HG03280 (cell line): ENCODE measurements around the gene L1CAM.

ENCODE experiments used
- ATAC-seq: cut with Tn5 transposase; IDR thresholded peaks from one replicate; pipeline ENCODE4 v1.9.1; 2021; ENCODE audit warnings: mild to moderate bottlenecking, moderate library complexity; ENCODE audit not compliant: unreplicated experiment

The L1CAM gene

GRCh38 chrX:153866302-153867019, 19.5 kb downstream of the L1CAM start:
- no peak for ATAC-seq

DNA sequence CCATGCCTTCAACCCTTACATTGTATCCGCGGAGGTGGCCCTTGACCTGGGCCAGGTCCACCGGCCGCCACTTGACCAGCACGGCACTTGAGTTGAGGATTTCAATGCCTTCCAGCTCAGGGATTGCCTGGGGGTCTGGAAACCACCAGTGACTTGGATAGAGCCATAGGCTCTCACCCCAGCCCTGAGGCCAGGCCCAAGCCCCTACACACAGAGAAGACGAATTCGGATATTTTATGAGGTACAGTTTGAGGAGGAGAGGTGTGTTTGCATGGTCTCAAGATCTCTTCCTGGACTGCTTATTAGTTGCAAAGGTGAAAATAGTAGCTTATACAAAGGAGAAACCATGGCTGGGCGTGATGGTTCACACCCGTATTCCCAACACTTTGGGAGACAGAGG, 20.3 kb downstream of the L1CAM start:
- ATAC-seq, result no peak

GRCh38 chrX:153865321-153865580, 20.7 kb downstream of the L1CAM start:
- ATAC-seq, result no peak

DNA sequence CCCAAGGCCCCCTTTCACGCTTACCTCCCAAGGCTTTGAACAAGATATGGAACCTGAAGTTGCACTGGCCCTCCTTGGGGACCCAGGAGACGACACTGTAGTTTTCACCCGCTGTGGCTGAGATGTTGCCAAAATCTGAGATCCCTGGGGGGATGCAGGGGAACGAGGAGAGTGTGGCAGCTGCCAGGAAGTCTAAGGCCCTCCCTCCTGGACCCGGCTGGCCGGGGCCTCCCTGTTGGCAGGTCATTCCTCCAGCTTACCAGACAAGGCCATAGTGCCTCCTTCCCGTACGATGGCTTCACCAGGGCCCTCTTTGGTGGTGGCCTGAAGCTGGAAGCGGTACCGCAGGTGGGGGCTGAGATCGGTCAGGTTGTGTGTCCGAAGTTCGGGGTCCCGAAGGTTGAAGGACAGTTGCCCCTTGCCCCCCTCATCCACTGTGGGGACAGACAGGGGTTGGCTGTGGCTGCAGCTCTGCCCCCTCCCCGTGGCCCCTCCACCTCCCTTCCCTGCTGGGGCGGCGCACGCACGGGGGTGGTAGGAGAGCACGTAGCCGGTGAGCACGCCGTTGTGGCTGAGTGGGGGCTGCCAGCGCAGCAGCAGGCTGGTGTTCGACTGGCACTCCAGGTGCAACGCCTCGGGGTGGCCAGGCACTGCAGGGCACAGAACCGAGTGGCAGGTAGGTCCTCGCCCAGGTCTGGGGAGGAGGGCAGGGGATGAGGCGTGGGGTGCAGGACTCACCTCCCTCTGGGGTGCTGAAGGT, 21.2 kb downstream of the L1CAM start:
- no peak for ATAC-seq

DNA sequence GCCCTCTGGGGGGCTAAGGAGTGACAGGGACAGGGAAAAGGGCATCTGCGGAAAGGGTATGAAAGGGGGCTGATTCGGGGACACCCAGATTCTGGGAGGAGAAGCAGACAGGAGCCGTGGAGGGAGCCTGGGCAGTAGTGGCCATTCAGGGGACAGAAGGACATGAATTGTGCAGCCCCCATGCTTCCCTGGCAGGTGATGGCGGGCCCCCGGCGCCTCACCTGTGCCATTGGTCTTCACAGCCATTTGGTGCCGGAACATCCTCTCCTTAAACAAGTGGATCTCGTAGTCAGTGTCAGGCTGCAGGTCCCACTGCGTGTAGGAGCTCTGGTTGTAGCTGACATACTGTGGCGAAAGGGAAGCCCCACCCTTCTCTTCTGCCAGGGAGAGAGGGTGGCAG, 21.9 kb downstream of the L1CAM start:
- no peak for ATAC-seq

- ATAC-seq, result no peak
Measured at GRCh38 chrX:153863251-153863991, 22.6 kb downstream of the L1CAM start.

DNA sequence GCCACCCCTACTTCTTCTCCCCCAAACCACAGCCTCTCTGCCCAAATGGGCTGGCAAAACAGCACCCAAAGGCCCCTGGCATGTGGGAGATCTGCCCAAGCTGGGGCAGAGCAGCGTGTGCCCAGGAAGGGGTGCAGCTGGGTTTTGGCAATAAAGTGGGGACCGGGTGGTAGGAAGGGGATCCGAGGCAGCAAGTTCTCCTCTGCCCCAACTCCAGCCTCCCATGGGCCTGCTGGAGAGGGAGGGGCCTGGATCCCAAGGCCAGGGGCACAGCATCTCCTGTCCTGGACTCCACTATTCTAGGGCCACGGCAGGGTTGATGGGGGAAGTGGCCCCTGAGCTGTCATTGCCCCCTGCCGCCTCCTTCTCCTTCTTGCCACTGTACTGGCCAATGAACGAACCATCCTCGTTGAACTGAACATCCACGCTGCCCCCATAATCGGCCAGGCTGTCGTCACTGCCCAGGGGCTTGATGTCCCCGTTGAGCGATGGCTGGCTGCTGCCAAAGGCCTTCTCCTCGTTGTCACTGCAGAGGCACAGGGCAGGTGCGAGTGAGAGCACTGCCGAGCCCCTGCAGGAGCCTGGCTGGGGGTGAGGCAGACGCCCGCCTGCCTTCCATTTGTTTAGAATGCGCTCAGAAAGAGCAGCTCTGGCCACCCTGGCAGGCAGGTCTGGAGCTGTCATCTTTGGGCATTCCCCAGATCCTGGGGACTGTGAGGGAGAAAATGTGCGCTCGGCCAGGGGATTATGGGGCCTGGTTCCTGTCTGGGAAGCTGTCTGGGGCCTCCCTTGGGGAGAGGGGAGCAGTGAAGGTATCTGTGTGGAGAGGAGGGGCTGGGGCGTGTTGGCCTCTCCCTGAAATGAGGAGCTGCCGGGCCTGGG, 23.4 kb downstream of the L1CAM start:
- no peak for ATAC-seq

GRCh38 chrX:153861733-153862310, 24.2 kb downstream of the L1CAM start:
- no peak for ATAC-seq

- no peak for ATAC-seq
Measured at GRCh38 chrX:153861151-153861550, 24.8 kb downstream of the L1CAM start.

- ATAC-seq, result no peak
Measured at GRCh38 chrX:153857348-153857903, 28.5 kb downstream of the L1CAM start.

DNA sequence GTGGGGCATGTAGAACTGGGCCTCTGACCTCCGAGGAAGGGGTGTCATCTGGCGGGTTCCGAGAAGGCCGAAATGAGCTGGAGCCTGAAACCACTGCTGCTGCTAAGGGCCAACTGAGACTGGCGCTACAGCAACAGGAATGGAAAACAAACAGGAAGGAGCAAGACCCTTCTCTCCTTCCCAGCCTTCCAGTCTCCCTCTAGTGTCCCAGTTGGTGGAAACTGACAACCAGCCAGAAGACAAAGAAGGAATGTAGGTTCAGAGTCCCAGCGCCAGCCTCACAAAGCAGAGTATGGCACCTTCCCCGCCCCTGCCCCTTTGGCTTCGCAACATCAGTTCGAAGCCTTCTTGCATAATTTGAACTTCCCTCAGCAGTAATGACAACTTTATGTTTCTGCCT, 31.3 kb downstream of the L1CAM start:
- no peak for ATAC-seq

GRCh38 chrX:153853902-153854267, 32.1 kb downstream of the L1CAM start:
- no peak for ATAC-seq

DNA sequence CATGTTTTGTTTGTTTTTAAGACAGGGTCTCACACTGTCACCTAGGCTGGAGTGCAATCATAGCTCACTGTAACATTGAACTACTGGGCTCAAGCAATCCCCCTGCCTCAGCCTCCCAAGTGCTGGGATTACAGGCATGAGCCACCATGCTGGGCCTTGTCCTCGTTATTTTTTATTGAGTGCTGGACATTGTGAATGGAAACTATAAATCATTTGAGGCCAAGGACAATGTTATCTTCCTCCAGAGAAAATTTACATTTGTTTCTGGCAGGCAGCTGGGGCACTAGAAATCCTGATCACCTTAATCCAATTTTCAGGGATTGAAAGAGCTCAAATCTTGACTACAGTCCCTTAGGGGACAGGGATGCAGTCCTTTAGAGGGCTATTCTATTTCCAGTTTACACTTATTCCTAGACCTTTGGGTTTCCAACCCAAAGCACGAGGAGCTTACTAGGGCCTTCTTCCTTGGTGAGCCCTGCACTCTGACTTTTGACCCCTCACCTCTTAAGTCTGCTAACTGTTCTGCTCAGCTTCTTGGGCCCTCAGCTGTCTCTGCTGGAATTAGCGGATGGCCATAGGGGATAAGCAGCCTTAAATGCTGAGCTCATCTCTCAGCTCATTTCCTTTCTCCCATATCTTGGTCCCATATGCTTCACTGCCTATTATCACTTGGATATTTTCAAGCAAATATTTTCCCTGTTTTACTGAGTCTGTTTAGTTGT, 32.6 kb downstream of the L1CAM start:
- ATAC-seq, result no peak

DNA sequence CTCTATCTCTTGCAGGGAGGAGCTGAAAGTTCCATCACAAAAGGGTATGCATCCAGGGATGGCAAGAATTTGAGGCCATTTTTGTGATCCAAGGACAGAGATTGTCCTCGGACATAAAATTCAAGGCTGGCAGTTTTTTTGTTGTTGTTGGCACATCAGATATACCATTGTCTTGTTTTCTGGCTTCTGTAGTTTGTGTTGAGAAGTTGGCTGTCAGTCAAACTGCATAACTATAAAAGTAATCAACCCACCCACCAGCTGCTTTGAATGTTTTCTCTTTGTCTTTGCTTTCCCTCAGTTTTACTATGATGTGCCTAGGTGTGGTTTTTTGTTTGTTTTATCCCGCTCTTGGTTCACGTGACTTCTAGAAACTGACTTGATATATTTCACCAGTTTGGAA, 34.0 kb downstream of the L1CAM start:
- ATAC-seq, result no peak

DNA sequence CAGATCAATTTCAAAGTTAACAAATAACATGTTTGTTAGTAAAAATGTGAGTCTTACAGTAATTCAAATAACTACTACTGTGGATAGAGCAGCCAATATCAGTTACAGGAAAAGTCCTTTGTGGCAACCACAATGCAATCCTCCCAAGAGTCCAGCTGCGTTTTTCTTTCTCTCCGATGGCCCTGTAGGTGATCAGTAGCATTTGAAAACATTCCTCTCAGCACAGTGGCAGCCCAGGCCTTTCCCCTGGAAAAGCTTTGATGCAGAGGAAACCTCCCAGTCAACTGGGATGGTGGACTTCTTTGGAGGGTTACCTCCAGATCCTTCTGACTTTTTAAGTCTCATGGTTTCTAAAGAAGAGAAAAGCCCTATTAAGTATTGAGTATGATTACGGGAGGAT, 37.6 kb downstream of the L1CAM start:
- no peak for ATAC-seq

DNA sequence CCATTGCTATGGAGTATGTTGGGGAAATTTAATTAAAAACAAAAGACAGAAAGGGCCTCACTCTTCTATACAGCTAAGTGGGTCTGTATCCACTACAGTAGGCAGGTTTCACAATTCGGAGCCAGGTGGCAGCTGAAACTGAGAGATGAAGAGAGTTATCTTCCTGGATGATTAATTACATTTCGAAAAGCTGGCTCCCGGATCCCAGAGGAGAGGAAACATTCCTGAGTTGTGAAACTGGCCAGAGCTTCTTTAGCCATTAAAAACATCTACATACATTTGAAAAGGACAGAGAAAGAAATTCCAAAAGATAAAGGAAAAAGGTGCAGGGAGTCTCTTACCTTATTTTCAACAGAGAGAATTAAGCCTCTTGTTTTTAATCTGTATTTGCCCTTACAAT, 40.1 kb downstream of the L1CAM start:
- ATAC-seq, result no peak

DNA sequence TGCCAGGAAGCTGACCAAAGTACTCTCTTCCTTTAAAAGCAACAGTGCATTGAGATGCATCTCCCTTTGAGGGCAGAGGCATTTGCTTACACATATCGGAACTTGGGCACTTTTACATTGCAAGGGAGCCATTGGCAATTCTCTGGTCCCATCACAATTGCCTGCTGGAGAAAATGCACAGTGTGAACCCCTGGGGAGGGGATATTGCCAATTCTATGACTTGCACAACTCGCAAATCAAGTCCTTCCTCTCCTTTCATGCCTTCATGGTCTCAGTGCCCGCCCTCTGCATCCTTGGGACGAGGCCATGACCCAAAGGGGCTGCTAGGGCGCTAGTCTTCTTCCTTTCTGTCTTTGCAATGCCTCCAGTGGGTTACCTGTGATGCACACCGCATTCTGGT, 40.8 kb downstream of the L1CAM start:
- no peak for ATAC-seq

GRCh38 chrX:153844509-153845082, 41.4 kb downstream of the L1CAM start:
- ATAC-seq, result no peak

GRCh38 chrX:153836921-153837320, 49.1 kb downstream of the L1CAM start:
- no peak for ATAC-seq

DNA sequence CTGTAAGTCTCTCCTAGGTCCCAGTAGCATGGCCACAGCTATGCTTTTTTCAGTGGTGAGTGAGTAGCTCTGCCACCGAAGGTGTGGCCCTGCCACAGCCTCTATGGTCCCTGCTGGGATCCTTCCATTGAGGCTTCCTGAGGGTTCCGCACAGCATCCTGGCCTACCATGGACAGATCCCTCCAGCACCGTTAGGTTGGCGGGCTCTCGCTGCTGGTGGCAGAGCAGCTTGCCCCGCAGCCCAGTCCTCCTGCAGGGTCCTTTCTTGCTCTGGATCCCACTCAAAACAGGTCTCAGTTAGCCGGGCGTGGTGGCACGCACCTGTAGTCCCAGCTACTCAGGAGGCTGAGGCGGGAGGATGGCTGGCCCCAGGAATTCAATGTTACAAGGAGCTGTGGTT, 53.2 kb downstream of the L1CAM start:
- no peak for ATAC-seq
